SK-N-SH treated with all-trans-retinoic acid at 6 μM for 48 hours (cell line): ENCODE data around the gene RAB36.

Experiments used
- ZFP3 ChIP-seq: fragments of 250-450 bp; sonication (Bioruptor Pico); IDR thresholded peaks from 2 replicates; pipeline ENCODE4 v1.5.0; 2020; ENCODE audit warnings: mild to moderate bottlenecking, moderate library complexity
- ZFP30 ChIP-seq: fragments of 450-650 bp; formaldehyde crosslinking; IDR thresholded peaks from 2 replicates; pipeline ENCODE4 v1.5.0; 2022; ENCODE audit warnings: mild to moderate bottlenecking, moderate library complexity

- TF ChIP-seq ZFP30 (CRISPR knock-in tag) (no peak), ZFP3 (CRISPR knock-in tag) (no peak)
Observed at GRCh38 chr22:23211622-23212021, 66.3 kb downstream of the RAB36 start.
